Gastroesophageal sphincter (tissue), 2 donors: ENCODE data around the gene BCL2L13.

Experiments used
- POLR2A ChIP-seq, 2 donors: fragments of 450-650 bp; IDR thresholded peaks; one replicate each; pipeline ENCODE4 v1.6.1; 2017; ENCODE audit warnings: antibody characterized with exemption in 2 of 2, mild to moderate bottlenecking in 2 of 2, moderate library complexity in 1 of 2
- POLR2AphosphoS5 ChIP-seq: sonication (generic); formaldehyde crosslinking; IDR thresholded peaks from one replicate; pipeline ENCODE4 v1.6.1; 2017; ENCODE audit warnings: antibody characterized with exemption

- TF ChIP-seq POLR2AphosphoS5 (no peak), POLR2A (IDR thresholded peaks at IDR 0.05) (no peak)
Observed at GRCh38 chr22:17705546-17705945, 67.0 kb downstream of the BCL2L13 start.
